ENCODE data around the gene BIRC2. TPM values are rescaled to one million over a fixed set of nuclear protein-coding genes. Genes with fewer than 3 reads are reported as not detected.
"Not testable (repeated sequence)": the region's sequence is repeated elsewhere in the genome, so short reads cannot be mapped to it uniquely, and the experiment has no call there.

BIRC2 gene
- total and polyA plus RNA-seq, 9 donors = 37.3 to 57.1 (median 41.3) TPM

DNA sequence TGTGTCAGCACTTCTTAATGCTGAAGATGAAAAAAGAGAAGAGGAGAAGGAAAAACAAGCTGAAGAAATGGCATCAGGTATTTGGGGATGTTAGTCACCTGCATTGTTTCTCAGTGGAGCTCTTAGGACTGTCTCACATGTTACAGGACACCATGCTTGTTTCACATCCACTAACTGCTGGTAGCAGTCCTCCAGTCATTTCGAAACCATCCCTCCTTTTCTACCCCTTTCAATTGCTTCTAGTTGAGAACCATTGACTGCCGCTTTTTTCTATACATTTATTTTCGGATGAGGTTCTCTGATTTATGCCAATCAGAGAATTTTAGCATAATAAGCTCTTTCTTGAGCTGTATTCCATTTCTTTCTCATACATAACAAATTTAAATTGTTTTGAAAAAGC, 21.5 kb downstream of the BIRC2 start:
- Histone ChIP-seq H3K4me3 (ENCODE audit: low read length) (no peak overlapping the region), H3K4me1 (ENCODE audit: control insufficient read depth, insufficient read depth, low read length) (no peaks in the 10 kb centered on the region), H3K27me3 (ENCODE audit: control insufficient read depth, insufficient read depth, low read length) (no peaks in the 10 kb centered on the region), H3K27ac (ENCODE audit: low read length) (no peak overlapping the region), H3K36me3 (ENCODE audit: control insufficient read depth, insufficient read depth, low read length) (peaks cover 25% of the 10 kb centered on the region), H3K9me3 (replicated peaks; ENCODE audit: control insufficient read depth, low read depth, low read length) (no peaks in the 10 kb centered on the region)
- 100% methylated on average over 1 of the region's 3 CpGs for WGBS (ENCODE audit: insufficient coverage)
- no peak for DNase-seq

DNA sequence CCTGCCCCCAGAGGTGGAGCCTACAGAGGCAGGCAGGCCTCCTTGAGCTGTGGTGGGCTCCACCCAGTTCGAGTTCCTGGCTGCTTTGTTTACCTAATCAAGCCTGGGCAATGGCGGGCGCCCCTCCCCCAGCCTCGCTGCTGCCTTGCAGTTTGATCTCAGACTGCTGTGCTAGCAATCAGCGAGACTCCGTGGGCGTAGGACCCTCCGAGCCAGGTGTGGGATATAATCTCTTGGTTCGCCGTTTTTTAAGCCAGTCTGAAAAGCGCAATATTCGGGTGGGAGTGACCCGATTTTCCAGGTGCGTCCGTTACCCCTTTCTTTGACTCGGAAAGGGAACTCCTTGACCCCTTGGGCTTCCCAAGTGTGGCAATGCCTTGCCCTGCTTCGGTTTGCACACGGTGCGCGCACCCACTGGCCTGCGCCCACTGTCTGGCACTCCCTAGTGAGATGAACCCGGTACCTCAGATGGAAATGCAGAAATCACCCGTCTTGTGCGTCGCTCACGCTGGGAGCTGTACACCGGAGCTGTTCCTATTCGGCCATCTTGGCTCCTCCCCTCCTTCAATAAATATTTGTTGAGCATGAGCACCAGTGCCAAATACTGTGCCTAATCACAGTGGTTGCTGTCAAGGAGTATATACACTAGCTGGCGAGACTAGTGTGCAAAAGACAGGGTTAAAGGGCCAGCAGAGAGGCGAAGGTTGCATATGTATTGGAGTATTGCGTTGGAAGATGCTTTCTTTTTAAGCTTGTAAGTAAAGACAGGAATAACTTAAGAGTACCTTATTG, 27.8 kb downstream of the BIRC2 start:
- H3K9me3 ChIP-seq (replicated peaks; ENCODE audit: control insufficient read depth, low read depth, low read length); H3K4me3 ChIP-seq (ENCODE audit: low read length); H3K4me1 ChIP-seq (ENCODE audit: control insufficient read depth, insufficient read depth, low read length); H3K27ac ChIP-seq (ENCODE audit: low read length); DNase-seq; H3K27me3 ChIP-seq (ENCODE audit: control insufficient read depth, insufficient read depth, low read length): not testable (repeated sequence)
- WGBS (ENCODE audit: insufficient coverage) = 81% methylated on average over 19 of the region's 31 CpGs
- peaks cover 12% of the 10 kb centered on the region for H3K36me3 ChIP-seq (ENCODE audit: control insufficient read depth, insufficient read depth, low read length)

DNA sequence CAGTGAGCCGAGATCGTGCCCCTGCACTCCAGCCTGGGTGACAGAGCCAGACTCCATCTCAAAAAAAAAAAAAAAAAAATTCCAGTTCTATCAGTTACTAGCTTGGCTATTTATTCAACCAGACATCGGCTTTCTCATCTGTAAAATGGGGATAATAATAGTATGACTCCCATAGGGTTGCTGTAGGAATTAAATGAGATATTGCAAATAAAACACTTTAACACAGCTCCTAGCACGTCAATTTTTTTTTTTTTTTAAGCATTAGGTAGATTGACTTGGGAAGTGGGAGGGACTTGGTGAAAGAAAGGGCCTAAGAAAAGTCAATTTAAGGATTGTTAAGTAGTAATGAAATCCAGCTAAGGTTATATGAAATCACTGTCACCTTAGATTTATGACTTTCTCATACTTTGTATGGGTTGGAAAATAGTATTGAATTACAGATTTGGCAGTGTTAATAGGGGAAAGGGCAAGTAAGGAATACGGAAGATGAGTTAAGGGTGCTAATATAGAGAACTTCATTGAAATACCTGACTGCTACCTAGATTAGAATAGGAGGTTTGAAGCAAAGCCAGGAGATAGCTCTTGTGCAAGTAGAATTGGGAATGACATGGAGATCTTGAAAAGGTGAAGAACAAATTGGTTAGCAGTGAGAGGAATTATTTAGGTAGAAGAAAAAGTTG, 28.8 kb downstream of the BIRC2 start:
- DNase-seq = no peak
- Histone ChIP-seq H3K27ac (ENCODE audit: low read length) (no peak overlapping the region), H3K36me3 (ENCODE audit: control insufficient read depth, insufficient read depth, low read length) (peaks cover 15% of the 10 kb centered on the region), H3K4me1 (ENCODE audit: control insufficient read depth, insufficient read depth, low read length) (no peaks in the 10 kb centered on the region), H3K9me3 (replicated peaks; ENCODE audit: control insufficient read depth, low read depth, low read length) (no peaks in the 10 kb centered on the region), H3K27me3 (ENCODE audit: control insufficient read depth, insufficient read depth, low read length) (no peaks in the 10 kb centered on the region), H3K4me3 (ENCODE audit: low read length) (no peak overlapping the region)
- WGBS (ENCODE audit: insufficient coverage) = 80% methylated on average over 1 of the region's 5 CpGs

DNA sequence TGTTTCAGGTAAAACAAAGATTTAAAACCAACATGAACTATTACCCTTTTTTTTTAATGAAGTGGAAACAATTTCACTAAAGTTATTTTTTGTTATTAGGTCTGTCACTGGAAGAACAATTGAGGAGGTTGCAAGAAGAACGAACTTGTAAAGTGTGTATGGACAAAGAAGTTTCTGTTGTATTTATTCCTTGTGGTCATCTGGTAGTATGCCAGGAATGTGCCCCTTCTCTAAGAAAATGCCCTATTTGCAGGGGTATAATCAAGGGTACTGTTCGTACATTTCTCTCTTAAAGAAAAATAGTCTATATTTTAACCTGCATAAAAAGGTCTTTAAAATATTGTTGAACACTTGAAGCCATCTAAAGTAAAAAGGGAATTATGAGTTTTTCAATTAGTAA, 30.9 kb downstream of the BIRC2 start:
- Histone ChIP-seq H3K36me3 (ENCODE audit: control insufficient read depth, insufficient read depth, low read length) (peaks cover 25% of the 10 kb centered on the region), H3K27me3 (ENCODE audit: control insufficient read depth, insufficient read depth, low read length) (no peaks in the 10 kb centered on the region)
- 80% methylated on average over 1 of the region's 2 CpGs for WGBS (ENCODE audit: insufficient coverage)

DNA sequence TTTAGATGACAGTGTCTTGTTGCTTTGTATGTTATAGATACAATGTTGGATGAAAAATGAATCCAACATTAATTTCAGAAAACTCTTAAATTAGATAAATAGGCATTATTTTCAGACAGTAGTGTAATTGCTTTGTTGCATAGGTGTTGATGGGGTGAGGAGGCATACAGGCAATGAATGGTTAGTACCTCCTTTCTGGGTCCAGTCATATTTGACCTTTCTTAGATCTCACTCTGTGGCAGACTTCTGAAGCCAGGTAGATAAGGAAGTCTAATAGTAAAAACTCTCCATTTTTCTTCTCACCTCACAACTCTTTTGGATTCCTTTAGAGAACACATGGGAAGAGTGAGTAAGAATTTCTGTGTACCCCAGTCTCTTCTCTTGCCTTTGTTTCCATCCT, 31.8 kb downstream of the BIRC2 start:
- Histone ChIP-seq H3K27me3 (ENCODE audit: control insufficient read depth, insufficient read depth, low read length) (no peaks in the 10 kb centered on the region), H3K4me1 (ENCODE audit: control insufficient read depth, insufficient read depth, low read length) (no peaks in the 10 kb centered on the region), H3K9me3 (replicated peaks; ENCODE audit: control insufficient read depth, low read depth, low read length) (no peaks in the 10 kb centered on the region), H3K27ac (ENCODE audit: low read length) (no peak overlapping the region), H3K4me3 (ENCODE audit: low read length) (no peak overlapping the region), H3K36me3 (ENCODE audit: control insufficient read depth, insufficient read depth, low read length) (peaks cover 25% of the 10 kb centered on the region)
- no peak for DNase-seq

More for the DNA sequence above, 30.9 kb downstream of the BIRC2 start:
- H3K4me1 ChIP-seq (ENCODE audit: control insufficient read depth, insufficient read depth, low read length) = no peaks in the 10 kb centered on the region
- DNase-seq = no peak
- no peaks in the 10 kb centered on the region for H3K9me3 ChIP-seq (replicated peaks; ENCODE audit: control insufficient read depth, low read depth, low read length)
- no peak overlapping the region for H3K4me3 ChIP-seq (ENCODE audit: low read length)
- no peak overlapping the region for H3K27ac ChIP-seq (ENCODE audit: low read length)

DNA sequence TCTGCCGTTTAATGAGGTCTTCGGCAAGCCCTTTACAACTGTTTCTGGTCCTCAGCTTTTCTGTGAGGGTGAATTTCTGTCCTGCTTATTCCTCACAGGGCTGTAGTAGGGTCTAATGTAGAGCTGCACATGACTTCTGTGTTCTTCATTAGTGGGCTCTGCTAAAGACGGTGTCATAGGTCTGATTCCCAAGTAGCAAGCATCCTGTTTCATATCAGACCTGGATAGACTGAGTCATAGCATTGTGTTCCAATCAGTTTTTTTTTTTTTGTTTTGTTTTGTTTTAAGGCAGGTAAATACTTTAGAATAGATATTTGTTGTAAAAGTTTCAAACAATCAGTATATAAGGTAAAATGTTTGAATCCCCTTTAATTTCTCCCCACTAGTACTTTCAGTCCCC, 35.4 kb downstream of the BIRC2 start:
- no peaks in the 10 kb centered on the region for H3K9me3 ChIP-seq (replicated peaks; ENCODE audit: control insufficient read depth, low read depth, low read length)
- WGBS (ENCODE audit: insufficient coverage) = no CpG with 5 or more reads among the region's 3 CpGs
- no peak overlapping the region for H3K27ac ChIP-seq (ENCODE audit: low read length)
- H3K36me3 ChIP-seq (ENCODE audit: control insufficient read depth, insufficient read depth, low read length) = peaks cover 32% of the 10 kb centered on the region
- DNase-seq = no peak
- H3K4me1 ChIP-seq (ENCODE audit: control insufficient read depth, insufficient read depth, low read length) = no peaks in the 10 kb centered on the region
- no peaks in the 10 kb centered on the region for H3K27me3 ChIP-seq (ENCODE audit: control insufficient read depth, insufficient read depth, low read length)
- no peak overlapping the region for H3K4me3 ChIP-seq (ENCODE audit: low read length)

DNA sequence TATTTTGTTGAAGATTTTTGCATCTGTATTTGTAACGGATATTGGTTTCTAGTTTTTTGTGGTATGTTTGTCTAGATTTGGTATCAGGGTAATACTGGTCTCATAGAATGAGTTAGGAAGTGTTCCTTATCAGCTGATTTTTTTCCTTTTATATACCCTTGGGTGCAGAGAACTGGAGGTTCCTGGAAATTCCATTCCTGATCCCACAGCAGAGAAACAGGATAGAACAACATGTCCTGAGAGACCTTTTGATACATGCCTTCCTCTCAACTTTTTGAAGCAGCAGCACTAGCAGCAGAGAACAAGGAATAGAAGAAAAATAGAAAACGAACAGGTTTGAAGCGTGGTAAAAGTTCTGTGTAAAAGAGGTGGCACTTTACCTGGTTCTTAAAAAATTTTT, 36.8 kb downstream of the BIRC2 start:
- Histone ChIP-seq H3K27me3 (ENCODE audit: control insufficient read depth, insufficient read depth, low read length) (no peaks in the 10 kb centered on the region), H3K36me3 (ENCODE audit: control insufficient read depth, insufficient read depth, low read length) (peaks cover 36% of the 10 kb centered on the region), H3K9me3 (replicated peaks; ENCODE audit: control insufficient read depth, low read depth, low read length) (no peaks in the 10 kb centered on the region), H3K4me1 (ENCODE audit: control insufficient read depth, insufficient read depth, low read length) (no peaks in the 10 kb centered on the region), H3K4me3 (ENCODE audit: low read length) (no peak overlapping the region), H3K27ac (ENCODE audit: low read length) (no peak overlapping the region)
- 84% methylated on average over 2 of the region's 3 CpGs for WGBS (ENCODE audit: insufficient coverage)
- DNase-seq = no peak

DNA sequence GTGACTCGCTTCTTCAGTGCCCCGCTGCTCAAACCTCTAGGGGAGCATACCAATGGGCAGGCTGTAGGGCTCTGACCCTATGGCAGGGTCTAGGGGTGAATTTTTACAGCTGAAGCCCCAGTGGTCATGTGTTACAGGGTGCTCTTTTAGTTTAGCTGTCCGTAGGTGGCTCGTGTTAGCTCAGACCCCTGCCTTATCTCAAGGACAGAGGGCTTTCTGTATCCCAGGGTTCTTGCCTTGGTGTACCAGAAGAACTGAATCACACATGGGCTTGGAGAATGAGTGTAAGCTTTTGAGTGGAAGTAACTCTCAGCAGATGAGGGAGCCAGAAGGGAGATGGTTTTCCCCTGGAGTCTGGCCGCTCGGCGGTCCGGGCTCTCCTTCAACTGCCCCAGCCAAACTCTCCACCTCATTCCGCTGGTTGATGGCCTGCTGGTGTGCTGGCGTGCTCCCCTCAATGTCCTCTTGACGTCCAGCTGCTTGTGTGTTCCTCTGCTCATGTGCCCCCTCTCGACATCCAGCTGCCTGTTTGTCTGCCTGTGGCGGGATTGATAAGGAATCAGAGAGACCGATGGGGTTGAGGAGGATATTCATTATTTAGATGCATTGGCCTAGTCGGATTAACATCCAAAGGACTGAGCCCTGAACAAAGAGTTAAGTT, 37.5 kb downstream of the BIRC2 start:
- no peaks in the 10 kb centered on the region for H3K4me1 ChIP-seq (ENCODE audit: control insufficient read depth, insufficient read depth, low read length)
- no peak overlapping the region for H3K27ac ChIP-seq (ENCODE audit: low read length)
- WGBS (ENCODE audit: insufficient coverage) = 84% methylated on average over 6 of the region's 15 CpGs
- H3K27me3 ChIP-seq (ENCODE audit: control insufficient read depth, insufficient read depth, low read length) = no peaks in the 10 kb centered on the region
- no peaks in the 10 kb centered on the region for H3K9me3 ChIP-seq (replicated peaks; ENCODE audit: control insufficient read depth, low read depth, low read length)
- DNase-seq = no peak
- peaks cover 36% of the 10 kb centered on the region for H3K36me3 ChIP-seq (ENCODE audit: control insufficient read depth, insufficient read depth, low read length)
- H3K4me3 ChIP-seq (ENCODE audit: low read length) = no peak overlapping the region

DNA sequence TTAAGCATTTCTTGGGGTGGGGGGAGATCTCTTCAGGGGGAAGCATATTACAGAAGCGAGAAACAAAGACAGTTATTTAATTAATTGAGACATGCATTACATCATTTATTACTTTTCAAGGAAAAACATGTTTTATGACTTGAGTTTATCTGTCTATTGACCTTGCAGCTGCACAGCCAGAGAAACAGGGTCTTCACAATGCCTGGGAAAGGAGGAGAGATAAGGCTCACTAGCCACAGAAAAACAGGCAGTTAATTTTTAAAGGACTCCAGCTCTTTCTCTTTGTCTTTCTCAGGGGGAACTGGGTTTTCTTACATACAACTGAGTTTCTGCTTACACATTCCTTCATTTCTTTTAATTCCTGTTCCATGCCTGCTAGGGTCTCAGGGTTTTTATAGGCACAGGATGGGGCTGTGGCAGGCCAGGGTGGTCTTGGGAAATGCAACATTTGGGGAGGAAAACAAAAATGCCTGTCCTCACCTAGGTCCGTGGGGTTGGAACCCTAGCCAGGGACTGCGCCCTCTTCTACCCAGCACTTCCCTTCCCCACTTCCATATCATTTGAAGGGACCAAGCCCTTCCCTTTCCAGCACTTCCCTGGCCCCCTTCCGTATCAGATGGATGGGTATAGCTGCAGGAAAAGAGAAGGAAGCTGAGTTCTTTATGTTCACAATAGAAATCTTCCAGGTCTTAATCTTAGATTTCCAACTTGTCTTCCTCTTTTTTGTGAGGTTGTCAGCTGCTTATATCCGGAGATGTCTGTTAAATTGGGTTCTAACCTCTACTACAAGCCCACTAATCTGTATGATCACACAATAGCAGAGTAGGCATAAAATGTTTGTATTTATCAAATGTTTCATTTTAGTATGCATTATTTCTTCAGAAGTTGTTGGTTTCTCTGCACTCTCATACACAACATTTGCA, 38.3 kb downstream of the BIRC2 start:
- Histone ChIP-seq H3K36me3 (ENCODE audit: control insufficient read depth, insufficient read depth, low read length) (peaks cover 34% of the 10 kb centered on the region), H3K4me1 (ENCODE audit: control insufficient read depth, insufficient read depth, low read length) (no peaks in the 10 kb centered on the region), H3K27ac (ENCODE audit: low read length) (no peak overlapping the region), H3K4me3 (ENCODE audit: low read length) (no peak overlapping the region), H3K27me3 (ENCODE audit: control insufficient read depth, insufficient read depth, low read length) (no peaks in the 10 kb centered on the region), H3K9me3 (replicated peaks; ENCODE audit: control insufficient read depth, low read depth, low read length) (no peaks in the 10 kb centered on the region)
- no peak for DNase-seq
- 86% methylated on average over 2 of the region's 5 CpGs for WGBS (ENCODE audit: insufficient coverage)
